Neuronal stem cell (in vitro differentiated cells): ENCODE data around the gene INPP5J.

Experiments
- DNase-seq: peaks from one replicate; pipeline ENCODE4 v3.0.0-alpha.2; 2013; ENCODE audit warnings: low spot score
- H2AFZ ChIP-seq: one replicate; pipeline ENCODE4 v1.6.1; 2013; ENCODE audit warnings: mild to moderate bottlenecking, low read length, inconsistent platforms
- H2AK5ac ChIP-seq: 2 replicates; pipeline ENCODE4 v1.6.1; 2013; ENCODE audit warnings: low read depth, mild to moderate bottlenecking, inconsistent platforms, low read length, moderate library complexity, mixed read lengths
- H2BK120ac ChIP-seq: 2 replicates; pipeline ENCODE4 v1.6.1; 2013; ENCODE audit warnings: low read depth, mild to moderate bottlenecking, inconsistent platforms, low read length, moderate library complexity, mixed read lengths
- H2BK12ac ChIP-seq: one replicate; pipeline ENCODE4 v1.6.1; 2013; ENCODE audit warnings: low read length, inconsistent platforms
- H2BK15ac ChIP-seq: 2 replicates; pipeline ENCODE4 v1.6.1; 2013; ENCODE audit warnings: mild to moderate bottlenecking, low read length, inconsistent platforms, mixed read lengths
- H2BK5ac ChIP-seq: one replicate; pipeline ENCODE4 v1.6.1; 2013; ENCODE audit warnings: inconsistent platforms, mild to moderate bottlenecking, low read length, moderate library complexity
- H3K14ac ChIP-seq: one replicate; pipeline ENCODE4 v1.6.1; 2013; ENCODE audit warnings: low read length, inconsistent platforms
- H3K18ac ChIP-seq: 2 replicates; pipeline ENCODE4 v1.6.1; 2013; ENCODE audit warnings: low read length, inconsistent platforms
- H3K23ac ChIP-seq: 2 replicates; pipeline ENCODE4 v1.6.1; 2013; ENCODE audit warnings: low read depth, mild to moderate bottlenecking, mixed read lengths, low read length, inconsistent platforms; ENCODE audit not compliant: poor library complexity
- H3K27ac ChIP-seq: replicated peaks from 3 replicates; pipeline ENCODE4 v1.5.1; 2013; ENCODE audit warnings: low read length, inconsistent platforms
- H3K27me3 ChIP-seq, 3 experiments: 2 replicates each; pipeline ENCODE4 v1.6.1; 2013; ENCODE audit warnings: low read length in 3 of 3, mild to moderate bottlenecking in 2 of 3, inconsistent platforms in 1 of 3, low read depth in 1 of 3, mixed read lengths in 1 of 3, moderate library complexity in 1 of 3; ENCODE audit not compliant: control insufficient read depth in 3 of 3, insufficient read depth in 3 of 3
- H3K36me3 ChIP-seq, 2 donors: replicated peaks in 1 of 2; 2 replicates each; pipeline ENCODE4 v1.6.1; 2013; ENCODE audit warnings: low read length in 2 of 2; ENCODE audit not compliant: control insufficient read depth in 2 of 2, insufficient read depth in 2 of 2
- H3K4ac ChIP-seq: 2 replicates; pipeline ENCODE4 v1.6.1; 2013; ENCODE audit warnings: inconsistent platforms, mild to moderate bottlenecking, low read length, moderate library complexity
- H3K4me1 ChIP-seq, 2 donors: 1 replicate in 1 of 2; 2 replicates in 1 of 2; pipeline ENCODE4 v1.6.1; 2013; ENCODE audit warnings: low read length in 2 of 2, low read depth in 1 of 2; ENCODE audit not compliant: control insufficient read depth in 2 of 2, insufficient read depth in 1 of 2
- H3K4me2 ChIP-seq: one replicate; pipeline ENCODE4 v1.6.1; 2013; ENCODE audit warnings: mild to moderate bottlenecking, low read length, inconsistent platforms; ENCODE audit not compliant: insufficient read depth, poor library complexity, severe bottlenecking
- H3K4me3 ChIP-seq, 2 donors: 2 replicates each; pipeline ENCODE4 v1.5.1; 2013; ENCODE audit warnings: low read length in 2 of 2, mild to moderate bottlenecking in 2 of 2, inconsistent platforms in 1 of 2, moderate library complexity in 1 of 2
- H3K79me1 ChIP-seq: one replicate; pipeline ENCODE4 v1.6.1; 2013; ENCODE audit warnings: low read depth, mild to moderate bottlenecking, inconsistent platforms, low read length, moderate library complexity
- H3K9ac ChIP-seq: one replicate; pipeline ENCODE4 v1.6.1; 2013; ENCODE audit warnings: mild to moderate bottlenecking, low read depth, low read length, inconsistent platforms; ENCODE audit not compliant: poor library complexity
- H3K9me3 ChIP-seq, 2 donors: replicated peaks in 1 of 2; 2 replicates each; pipeline versions ENCODE3 to v1.6.1; 2013; ENCODE audit warnings: low read length in 2 of 2, mild to moderate bottlenecking in 2 of 2, inconsistent platforms in 1 of 2, low read depth in 1 of 2, mixed read lengths in 1 of 2, moderate library complexity in 1 of 2; ENCODE audit not compliant: control insufficient read depth in 2 of 2, insufficient read depth in 1 of 2
- H4K8ac ChIP-seq: one replicate; pipeline ENCODE4 v1.6.1; 2013; ENCODE audit warnings: low read depth, mild to moderate bottlenecking, inconsistent platforms, low read length, moderate library complexity
- H4K91ac ChIP-seq: one replicate; pipeline ENCODE4 v1.6.1; 2013; ENCODE audit warnings: low read length, low read depth, mild to moderate bottlenecking, inconsistent platforms; ENCODE audit not compliant: poor library complexity
- WGBS, 2 donors: extraction: QIAGEN DNeasy Blood & Tissue Kit; methylation state at CpG; one replicate each; pipeline ENCODE4 v1.1.7; 2013; ENCODE audit warnings: missing lambda C conversion rate in 2 of 2, mixed read lengths in 1 of 2; ENCODE audit not compliant: insufficient read length in 2 of 2, insufficient replicate concordance in 1 of 2; ENCODE audit errors: extremely low coverage in 2 of 2; 5-methylcytosine and 5-hydroxymethylcytosine counted together

INPP5J gene

GRCh38 chr22:31153357-31153756, 30.6 kb downstream of the INPP5J start:
- Histone ChIP-seq H3K14ac (no peak overlapping the region), H2BK12ac (no peak overlapping the region)
- no CpG with 5 or more reads among the region's 3 CpGs for WGBS, 2 donors

GRCh38 chr22:31154975-31155374, 32.2 kb downstream of the INPP5J start:
- Histone ChIP-seq H2BK5ac (no peak overlapping the region), H3K27me3 (peaks cover 0 to 46% (median 4%) of the 10 kb centered on the region in 3 experiments), H3K4me2 (no peak overlapping the region), H3K18ac (no peak overlapping the region), H3K4me1 (no peaks in the 10 kb centered on the region), H3K23ac (no peak overlapping the region), H3K27ac (no peak overlapping the region), H4K8ac (no peak overlapping the region), H3K9me3 (no peaks in the 10 kb centered on the region), H3K9ac (no peak overlapping the region), H3K14ac (no peak overlapping the region), H2BK120ac (no peak overlapping the region), H2BK15ac (no peak overlapping the region), H2AFZ (no peak overlapping the region), H4K91ac (no peak overlapping the region), H2AK5ac (no peak overlapping the region), H3K79me1 (no peaks in the 10 kb centered on the region), H3K4ac (no peak overlapping the region), H3K36me3 (no peaks in the 10 kb centered on the region), H3K4me3 (no peak overlapping the region), H2BK12ac (no peak overlapping the region)
- WGBS, 2 donors: no CpG with 5 or more reads among the region's 1 CpG
- no peak for DNase-seq

More at GRCh38 chr22:31153357-31153756, 30.6 kb downstream of the INPP5J start:
- H2BK120ac ChIP-seq: no peak overlapping the region
- H3K79me1 ChIP-seq: no peaks in the 10 kb centered on the region
- H3K36me3 ChIP-seq: no peaks in the 10 kb centered on the region
- no peak overlapping the region for H3K4ac ChIP-seq
- H3K9me3 ChIP-seq: no peaks in the 10 kb centered on the region
- DNase-seq: no peak
- H3K4me3 ChIP-seq: no peak overlapping the region
- H3K18ac ChIP-seq: no peak overlapping the region
- no peak overlapping the region for H2BK15ac ChIP-seq
- peaks cover 0 to 46% (median 4%) of the 10 kb centered on the region in 3 experiments for H3K27me3 ChIP-seq
- H2BK5ac ChIP-seq: no peak overlapping the region
- no peaks in the 10 kb centered on the region for H3K4me1 ChIP-seq
- H3K23ac ChIP-seq: no peak overlapping the region
- no peak overlapping the region for H2AFZ ChIP-seq
- no peak overlapping the region for H3K4me2 ChIP-seq
- no peak overlapping the region for H4K8ac ChIP-seq
- H3K9ac ChIP-seq: no peak overlapping the region
- H4K91ac ChIP-seq: no peak overlapping the region
- H2AK5ac ChIP-seq: no peak overlapping the region
- no peak overlapping the region for H3K27ac ChIP-seq

- no peak overlapping the region for H4K91ac ChIP-seq
- peaks cover 0 to 46% (median 4%) of the 10 kb centered on the region in 3 experiments for H3K27me3 ChIP-seq
- H3K79me1 ChIP-seq: no peaks in the 10 kb centered on the region
- no peak overlapping the region for H3K4ac ChIP-seq
- no peak for DNase-seq
- H3K9ac ChIP-seq: no peak overlapping the region
- H3K4me3 ChIP-seq: no peak overlapping the region
- no peak overlapping the region for H2BK5ac ChIP-seq
- no peak overlapping the region for H4K8ac ChIP-seq
- no peaks in the 10 kb centered on the region for H3K4me1 ChIP-seq
- no peak overlapping the region for H3K18ac ChIP-seq
- no peak overlapping the region for H3K27ac ChIP-seq
- no peak overlapping the region for H2BK15ac ChIP-seq
- no peak overlapping the region for H2AK5ac ChIP-seq
- no peaks in the 10 kb centered on the region for H3K36me3 ChIP-seq
- no peak overlapping the region for H2BK120ac ChIP-seq
- H2AFZ ChIP-seq: no peak overlapping the region
- no CpG with 5 or more reads among the region's 3 CpGs for WGBS, 2 donors
- H3K23ac ChIP-seq: no peak overlapping the region
- no peak overlapping the region for H2BK12ac ChIP-seq
- H3K9me3 ChIP-seq: no peaks in the 10 kb centered on the region
- H3K14ac ChIP-seq: no peak overlapping the region
- no peak overlapping the region for H3K4me2 ChIP-seq
Observed at GRCh38 chr22:31155422-31155821, 32.7 kb downstream of the INPP5J start.

- no peaks in the 10 kb centered on the region for H3K9me3 ChIP-seq
- peak overlapping the region; percentile 65 to 82 for H3K4me3 ChIP-seq
- peak overlapping the region; percentile 80 for H3K4me2 ChIP-seq
- H2AFZ ChIP-seq: peak overlapping the region; percentile 95
- peak overlapping the region; percentile 79 for H3K9ac ChIP-seq
- H3K79me1 ChIP-seq: peaks cover under 1% of the 10 kb centered on the region
- H3K36me3 ChIP-seq: peaks cover under 1 to 12% of the 10 kb centered on the region in 2 donors
- no peak overlapping the region for H4K8ac ChIP-seq
- H3K27ac ChIP-seq: no peak overlapping the region
- H3K23ac ChIP-seq: no peak overlapping the region
- no peak overlapping the region for H2BK120ac ChIP-seq
- no peak overlapping the region for H2BK5ac ChIP-seq
- H2BK12ac ChIP-seq: no peak overlapping the region
- H3K14ac ChIP-seq: no peak overlapping the region
- H4K91ac ChIP-seq: no peak overlapping the region
- H3K4me1 ChIP-seq: peaks cover 4 to 8% of the 10 kb centered on the region in 2 donors
- H2BK15ac ChIP-seq: no peak overlapping the region
- H3K18ac ChIP-seq: peak overlapping the region; percentile 6
- no peak for DNase-seq
- WGBS, 2 donors: no CpG with 5 or more reads among the region's 32 CpGs
- no peak overlapping the region for H2AK5ac ChIP-seq
- no peak overlapping the region for H3K4ac ChIP-seq
- peaks cover 0 to 10% (median 4%) of the 10 kb centered on the region in 3 experiments for H3K27me3 ChIP-seq
Observed at GRCh38 chr22:31160328-31160978, 37.7 kb downstream of the INPP5J start.
